ENCODE measurements around the gene LSM2.
"Not testable (repeated sequence)": the region's sequence is repeated elsewhere in the genome, so short reads cannot be mapped to it uniquely, and the experiment has no call there.

LSM2 gene

GRCh38 chr6:31799781-31800180, 7.0 kb downstream of the LSM2 start:
- DNase-seq (ENCODE audit: low read depth in 1 of 2, low spot score in 1 of 2), result no peak

GRCh38 chr6:31797588-31797987, 9.2 kb downstream of the LSM2 start:
- DNase-seq (ENCODE audit: low read depth in 1 of 2, low spot score in 1 of 2), result no peak

GRCh38 chr6:31796993-31797385, 9.8 kb downstream of the LSM2 start:
- no peak for DNase-seq (ENCODE audit: low read depth in 1 of 2, low spot score in 1 of 2)

GRCh38 chr6:31795616-31796298, 11.0 kb downstream of the LSM2 start, which contains the start of gene VARS1:
Gene VARS1, minus strand, starts transcription at chr6:31795752. Its CDS starts 535 bp downstream, at chr6:31795217.
- DNase-seq (ENCODE audit: low read depth in 1 of 2, low spot score in 1 of 2), result peak; percentile 75 to 77

GRCh38 chr6:31794866-31795615, 11.7 kb downstream of the LSM2 start:
- no peak for DNase-seq (ENCODE audit: low read depth in 1 of 2, low spot score in 1 of 2)

GRCh38 chr6:31794294-31794865, 12.4 kb downstream of the LSM2 start:
- no peak for DNase-seq (ENCODE audit: low read depth in 1 of 2, low spot score in 1 of 2)

- not testable (repeated sequence) for DNase-seq (ENCODE audit: low read depth in 1 of 2, low spot score in 1 of 2)
Observed at GRCh38 chr6:31793927-31794245, 12.9 kb downstream of the LSM2 start.

- no peak for DNase-seq (ENCODE audit: low read depth in 1 of 2, low spot score in 1 of 2)
Observed at GRCh38 chr6:31792761-31793171, 14.0 kb downstream of the LSM2 start.

GRCh38 chr6:31792090-31792374, 14.7 kb downstream of the LSM2 start:
- DNase-seq (ENCODE audit: low read depth in 1 of 2, low spot score in 1 of 2), result no peak

- no peak for DNase-seq (ENCODE audit: low read depth in 1 of 2, low spot score in 1 of 2)
Observed at GRCh38 chr6:31791324-31792089, 15.3 kb downstream of the LSM2 start.

- no peak for DNase-seq (ENCODE audit: low read depth in 1 of 2, low spot score in 1 of 2)
Observed at GRCh38 chr6:31785475-31785874, 21.3 kb downstream of the LSM2 start.

- no peak for DNase-seq (ENCODE audit: low read depth in 1 of 2, low spot score in 1 of 2)
Observed at GRCh38 chr6:31784098-31784925, 22.5 kb downstream of the LSM2 start.

- DNase-seq (ENCODE audit: low read depth in 1 of 2, low spot score in 1 of 2), result no peak
Observed at GRCh38 chr6:31782126-31782855, 24.5 kb downstream of the LSM2 start.

- no peak for DNase-seq (ENCODE audit: low read depth in 1 of 2, low spot score in 1 of 2)
Observed at GRCh38 chr6:31781244-31782125, 25.3 kb downstream of the LSM2 start.

GRCh38 chr6:31780507-31781243, 26.1 kb downstream of the LSM2 start:
- no peak for DNase-seq (ENCODE audit: low read depth in 1 of 2, low spot score in 1 of 2)

- no peak for DNase-seq (ENCODE audit: low read depth in 1 of 2, low spot score in 1 of 2)
Observed at GRCh38 chr6:31779908-31780307, 26.9 kb downstream of the LSM2 start.

- no peak for DNase-seq (ENCODE audit: low read depth in 1 of 2, low spot score in 1 of 2)
Observed at GRCh38 chr6:31778999-31779885, 27.5 kb downstream of the LSM2 start.

- DNase-seq (ENCODE audit: low read depth in 1 of 2, low spot score in 1 of 2), result no peak
Observed at GRCh38 chr6:31778193-31778592, 28.6 kb downstream of the LSM2 start.
